Activated T-helper 1 cell treated with anti-CD3 and anti-CD28 coated beads, Interleukin-12 subunit alpha, Interleukin-12 subunit beta, Interleukin-2, Interleukin-4 antibody, amounts not matched to agents 30 ng/mL and 10 ng/mL and 1 ng/mL, durations not matched to agents 14 hours and 24 hours and 36 hours (primary cell): Measurements from ENCODE around the gene TRIM15. TPM values are rescaled to one million over a fixed set of nuclear protein-coding genes. Genes with fewer than 3 reads are reported as not detected.

Experiments
- DNase-seq: peaks from one replicate; pipeline ENCODE4 v3.0.0; 2021; ENCODE audit warnings: low spot score
- H3K27ac Mint-ChIP-seq: one replicate; pipeline ENCODE4 v1.8.0; 2021; ENCODE audit warnings: mild to moderate bottlenecking, mixed read lengths
- H3K27me3 Mint-ChIP-seq: one replicate; pipeline ENCODE4 v1.8.0; 2022; ENCODE audit warnings: mild to moderate bottlenecking, moderate library complexity, mixed read lengths; ENCODE audit not compliant: insufficient read depth
- H3K36me3 Mint-ChIP-seq: one replicate; pipeline ENCODE4 v1.8.0; 2021; ENCODE audit warnings: low read depth, mixed read lengths
- H3K4me1 Mint-ChIP-seq: one replicate; pipeline ENCODE4 v1.8.0; 2021; ENCODE audit warnings: low read depth, mixed read lengths
- H3K4me3 Mint-ChIP-seq: one replicate; pipeline ENCODE4 v1.8.0; 2021; ENCODE audit warnings: mild to moderate bottlenecking, moderate library complexity, mixed read lengths
- H3K9me3 Mint-ChIP-seq: one replicate; pipeline ENCODE4 v1.8.0; 2021; ENCODE audit warnings: mixed read lengths
- intact Hi-C: fragments of 100-400 bp; cut with micrococcal nuclease; formaldehyde crosslinking; loops from one replicate; pipeline ENCODE4 v1.15.1; 2024
- total RNA-seq: library from RNA; stranded (reverse); gene quantifications from 2 replicates; pipeline ENCODE4 v1.2.3, GENCODE V29; 2022

Gene TRIM15
- total RNA-seq, 1 donor from 2014 or later: 0.39 TPM

- H3K27me3 Mint-ChIP-seq: peaks cover 10% of the 10 kb centered on the region
- H3K36me3 Mint-ChIP-seq: no peaks in the 10 kb centered on the region
- no peak overlapping the region for H3K27ac Mint-ChIP-seq
- H3K4me3 Mint-ChIP-seq: no peak overlapping the region
- H3K9me3 Mint-ChIP-seq: no peaks in the 10 kb centered on the region
- intact Hi-C loops: no loop called here
- H3K4me1 Mint-ChIP-seq: peaks cover 20% of the 10 kb centered on the region
- no peak for DNase-seq
Measured at GRCh38 chr6:30151580-30151979, 11.8 kb upstream of the TRIM15 start.

DNA sequence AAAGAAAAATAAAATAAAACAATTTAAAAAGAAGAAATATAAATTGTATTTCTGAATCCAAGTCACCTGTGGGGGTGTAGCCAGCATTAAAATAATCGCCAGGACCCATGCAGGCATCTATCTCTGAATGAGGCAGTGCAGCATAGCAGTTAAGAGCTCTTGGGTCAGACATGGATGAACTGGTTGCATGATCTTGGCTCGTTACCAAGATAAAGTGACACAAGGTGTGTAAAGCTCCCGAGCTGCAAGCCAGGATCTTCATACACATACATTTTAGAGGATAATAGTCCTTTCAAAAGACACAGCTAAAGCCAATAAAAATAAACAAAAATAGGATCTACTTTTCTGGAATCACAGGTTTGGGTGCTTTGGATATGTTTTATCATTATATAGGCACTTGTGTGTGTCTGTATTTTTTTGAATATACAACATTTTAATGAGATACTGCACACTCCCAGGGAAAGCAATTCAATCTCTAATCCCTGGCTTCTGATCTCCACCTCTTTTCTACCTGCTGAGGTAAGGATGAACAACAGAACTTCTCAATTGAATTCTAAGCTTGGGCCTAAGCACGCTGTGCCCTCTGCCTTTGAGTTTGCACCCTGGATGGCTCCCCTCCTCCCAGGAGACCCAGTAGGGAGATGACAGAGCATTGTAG lies 11.2 kb upstream of the TRIM15 start:
- H3K9me3 Mint-ChIP-seq: no peaks in the 10 kb centered on the region
- H3K4me3 Mint-ChIP-seq: no peak overlapping the region
- H3K27me3 Mint-ChIP-seq: peaks cover 10% of the 10 kb centered on the region
- H3K27ac Mint-ChIP-seq: no peak overlapping the region
- intact Hi-C loops: no loop called here
- DNase-seq: no peak
- no peaks in the 10 kb centered on the region for H3K36me3 Mint-ChIP-seq
- H3K4me1 Mint-ChIP-seq: peaks cover 19% of the 10 kb centered on the region

DNA sequence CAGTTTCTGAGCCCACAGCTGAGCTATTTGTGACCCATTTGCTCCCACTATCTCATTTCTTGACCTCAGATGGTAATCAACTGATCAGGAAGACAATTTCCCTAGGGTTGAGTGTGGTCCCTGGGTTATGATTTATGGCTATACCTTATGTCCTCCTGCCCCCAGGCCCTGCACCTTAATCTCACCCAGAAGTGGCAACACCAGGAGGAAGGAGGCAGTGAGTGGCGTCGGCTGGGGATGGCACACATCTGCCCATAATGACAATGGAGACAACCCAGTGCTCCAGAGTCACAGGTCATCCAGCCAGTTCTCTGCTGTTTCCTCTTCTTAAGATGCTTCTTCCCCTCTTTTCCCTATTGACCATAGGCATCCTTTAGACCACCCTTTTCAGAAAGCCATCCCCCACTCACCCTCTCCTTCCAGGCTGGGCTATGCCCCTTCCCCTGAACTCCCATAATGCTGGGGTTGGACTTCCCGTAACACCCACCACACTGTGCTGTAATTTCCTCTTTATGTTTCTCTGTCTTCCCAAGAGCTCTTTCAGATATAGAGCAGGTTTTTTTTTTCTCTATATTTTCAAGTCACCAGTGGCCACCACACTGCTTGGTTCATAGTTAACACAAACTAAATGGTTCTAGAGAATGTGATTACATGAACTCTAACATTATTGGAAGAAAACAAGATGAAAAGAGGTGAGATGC lies 10.3 kb upstream of the TRIM15 start:
- H3K27me3 Mint-ChIP-seq: peaks cover 6% of the 10 kb centered on the region
- H3K27ac Mint-ChIP-seq: no peak overlapping the region

GRCh38 chr6:30154061-30154460 lies 9.3 kb upstream of the TRIM15 start:
- Mint-ChIP-seq H3K9me3 (no peaks in the 10 kb centered on the region), H3K4me3 (no peak overlapping the region), H3K36me3 (no peaks in the 10 kb centered on the region), H3K4me1 (peaks cover 24% of the 10 kb centered on the region), H3K27ac (no peak overlapping the region), H3K27me3 (peaks cover 4% of the 10 kb centered on the region)
- intact Hi-C loops: no loop called here
- DNase-seq: no peak

More for the DNA sequence above, 10.3 kb upstream of the TRIM15 start:
- Mint-ChIP-seq H3K4me3 (no peak overlapping the region), H3K36me3 (no peaks in the 10 kb centered on the region), H3K4me1 (peaks cover 14% of the 10 kb centered on the region), H3K9me3 (no peaks in the 10 kb centered on the region)
- DNase-seq: no peak
- intact Hi-C loops: no loop called here

GRCh38 chr6:30154709-30155519 lies 8.4 kb upstream of the TRIM15 start:
- H3K36me3 Mint-ChIP-seq: no peaks in the 10 kb centered on the region
- H3K27ac Mint-ChIP-seq: no peak overlapping the region
- H3K27me3 Mint-ChIP-seq: peaks cover 4% of the 10 kb centered on the region
- intact Hi-C loops: no loop called here
- H3K9me3 Mint-ChIP-seq: no peaks in the 10 kb centered on the region
- DNase-seq: no peak
- H3K4me1 Mint-ChIP-seq: peaks cover 30% of the 10 kb centered on the region
- H3K4me3 Mint-ChIP-seq: no peak overlapping the region

- Mint-ChIP-seq H3K4me1 (peaks cover 33% of the 10 kb centered on the region), H3K27me3 (peaks cover 4% of the 10 kb centered on the region)
- no peak for DNase-seq
Measured at GRCh38 chr6:30155520-30156261, 7.7 kb upstream of the TRIM15 start.

GRCh38 chr6:30156262-30156599 lies 7.1 kb upstream of the TRIM15 start:
- Mint-ChIP-seq H3K27ac (no peak overlapping the region), H3K36me3 (no peaks in the 10 kb centered on the region), H3K27me3 (peaks cover 3% of the 10 kb centered on the region)

More at GRCh38 chr6:30155520-30156261, 7.7 kb upstream of the TRIM15 start:
- Mint-ChIP-seq H3K9me3 (no peaks in the 10 kb centered on the region), H3K4me3 (no peak overlapping the region), H3K36me3 (no peaks in the 10 kb centered on the region), H3K27ac (no peak overlapping the region)
- intact Hi-C loops: no loop called here

DNA sequence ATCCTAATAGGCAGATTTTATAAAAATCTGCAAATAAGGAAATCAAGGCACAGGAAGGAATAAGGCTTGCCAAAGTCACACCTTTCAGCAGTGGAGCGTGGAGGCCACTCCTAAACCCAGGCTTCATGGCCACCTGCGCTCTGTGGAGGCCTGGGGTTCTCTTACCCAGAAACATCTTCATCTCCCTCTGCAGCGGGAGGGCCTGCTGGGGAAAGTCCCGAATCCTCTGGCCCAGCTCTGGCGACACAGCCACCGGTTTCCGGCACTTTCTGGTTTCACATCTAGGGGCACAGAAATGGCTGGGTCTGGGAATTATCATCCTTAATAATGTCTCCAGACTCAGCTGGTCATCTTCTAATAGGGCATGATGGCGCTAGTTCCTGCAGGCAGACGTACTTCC lies 6.6 kb upstream of the TRIM15 start:
- no peak overlapping the region for H3K4me3 Mint-ChIP-seq
- peaks cover 28% of the 10 kb centered on the region for H3K4me1 Mint-ChIP-seq
- DNase-seq: no peak
- H3K9me3 Mint-ChIP-seq: no peaks in the 10 kb centered on the region
- H3K27ac Mint-ChIP-seq: no peak overlapping the region
- intact Hi-C loops: no loop called here
- no peaks in the 10 kb centered on the region for H3K36me3 Mint-ChIP-seq
- peaks cover 3% of the 10 kb centered on the region for H3K27me3 Mint-ChIP-seq

More at GRCh38 chr6:30156262-30156599, 7.1 kb upstream of the TRIM15 start:
- H3K4me3 Mint-ChIP-seq: no peak overlapping the region
- no peaks in the 10 kb centered on the region for H3K9me3 Mint-ChIP-seq
- no peak for DNase-seq
- peaks cover 33% of the 10 kb centered on the region for H3K4me1 Mint-ChIP-seq
- intact Hi-C loops: no loop called here

DNA sequence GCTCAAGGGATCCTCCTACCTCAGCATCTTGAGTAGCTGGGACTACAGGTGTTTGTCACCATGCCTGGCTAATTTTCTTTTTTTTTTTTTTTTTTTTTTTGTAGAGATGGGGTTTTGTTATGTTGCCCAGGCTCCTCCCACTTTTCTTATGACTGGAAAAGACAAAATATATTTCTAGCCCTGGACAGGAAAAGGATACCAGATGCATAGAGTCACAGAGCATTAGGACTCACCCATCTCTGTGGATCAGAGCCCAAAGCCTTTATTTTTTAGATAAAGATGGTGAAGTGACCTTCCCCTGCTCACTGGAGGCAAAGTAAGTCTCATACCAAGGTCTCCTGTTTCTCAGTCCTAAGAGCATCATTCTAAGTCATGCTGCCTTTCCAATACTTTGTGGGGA lies 5.8 kb upstream of the TRIM15 start:
- Mint-ChIP-seq H3K9me3 (no peaks in the 10 kb centered on the region), H3K27ac (no peak overlapping the region), H3K4me3 (no peak overlapping the region), H3K27me3 (peaks cover 3% of the 10 kb centered on the region), H3K36me3 (no peaks in the 10 kb centered on the region), H3K4me1 (peaks cover 33% of the 10 kb centered on the region)
- intact Hi-C loops: no loop called here
- no peak for DNase-seq

DNA sequence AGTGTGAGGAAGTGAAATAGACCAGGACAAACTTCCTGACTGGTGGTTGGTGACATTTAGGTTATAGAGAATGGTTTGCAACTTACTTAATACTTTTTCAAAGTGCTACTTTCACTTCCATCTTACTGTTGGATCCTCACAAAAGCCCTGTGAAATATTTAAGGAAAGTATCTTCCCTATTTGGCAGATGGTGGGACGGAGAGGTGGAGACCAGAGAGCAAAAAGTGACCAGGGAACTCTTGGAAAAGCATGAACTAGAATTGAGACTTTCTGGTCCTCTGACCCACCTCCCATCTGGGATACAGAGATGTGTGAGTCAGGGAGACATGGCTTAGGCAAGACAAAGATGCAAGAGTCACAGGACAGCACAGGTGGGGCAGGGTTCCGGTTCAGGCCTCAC lies 5.3 kb upstream of the TRIM15 start:
- Mint-ChIP-seq H3K4me1 (peaks cover 33% of the 10 kb centered on the region), H3K27ac (no peak overlapping the region), H3K9me3 (no peaks in the 10 kb centered on the region), H3K36me3 (no peaks in the 10 kb centered on the region), H3K27me3 (peaks cover 3% of the 10 kb centered on the region), H3K4me3 (no peak overlapping the region)
- no peak for DNase-seq
- intact Hi-C loops: no loop called here

DNA sequence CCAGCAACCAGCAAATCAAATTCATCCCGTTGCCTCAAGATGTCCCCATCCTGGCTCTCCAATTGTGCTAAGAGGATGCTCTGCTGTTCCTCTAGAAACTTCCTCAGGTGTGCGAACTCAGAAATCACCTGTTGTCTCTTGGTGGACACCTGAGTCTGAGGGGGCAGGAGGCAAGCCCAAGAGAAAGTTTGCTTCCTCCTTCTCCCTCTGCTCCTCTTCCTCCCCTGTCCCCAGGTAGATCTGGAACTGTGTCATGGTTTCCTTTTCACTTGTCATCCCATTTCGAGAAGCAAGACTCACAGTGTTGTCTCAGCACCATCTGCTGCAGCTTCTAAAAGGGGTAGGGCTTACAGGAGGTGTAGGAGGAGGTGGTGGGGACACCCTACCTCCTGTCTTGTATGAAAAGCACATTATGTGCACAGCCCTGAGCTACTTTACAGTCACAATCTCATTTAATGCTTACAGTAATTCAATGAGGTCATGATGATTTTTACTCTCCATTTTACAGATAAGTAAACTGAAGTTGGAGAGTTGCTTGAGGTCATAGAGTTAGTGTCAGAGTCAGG lies 4.8 kb upstream of the TRIM15 start:
- Mint-ChIP-seq H3K9me3 (no peaks in the 10 kb centered on the region), H3K4me3 (no peak overlapping the region), H3K27me3 (peaks cover 3% of the 10 kb centered on the region), H3K36me3 (no peaks in the 10 kb centered on the region), H3K27ac (peak overlapping the region; percentile 15), H3K4me1 (peaks cover 39% of the 10 kb centered on the region)
- intact Hi-C loops: no loop called here
- no peak for DNase-seq

- intact Hi-C loops: no loop called here
- peaks cover 3% of the 10 kb centered on the region for H3K9me3 Mint-ChIP-seq
- H3K27ac Mint-ChIP-seq: peak overlapping the region; percentile 4
- no peaks in the 10 kb centered on the region for H3K36me3 Mint-ChIP-seq
- H3K4me3 Mint-ChIP-seq: no peak overlapping the region
- H3K4me1 Mint-ChIP-seq: peaks cover 55% of the 10 kb centered on the region
- no peaks in the 10 kb centered on the region for H3K27me3 Mint-ChIP-seq
- DNase-seq: no peak
Measured at GRCh38 chr6:30160008-30160784, 3.1 kb upstream of the TRIM15 start.
